Calu3 (cell line): ENCODE results near the gene CAMKMT. TPM values are rescaled to one million over a fixed set of nuclear protein-coding genes. Genes with fewer than 3 reads are reported as not detected.

Source experiments
- BruUV-seq: library from RNA; stranded (reverse); fragments of 400-500 nt; replicated peaks from 2 replicates; lab custom pipeline; 2021; lab: Mats Ljungman, UMichigan
- CTCF ChIA-PET: fragments of 300-600 bp; sonication (Branson Sonifier 250); formaldehyde crosslinking; loops from one replicate; lab custom pipeline; 2022; ENCODE audit warnings: antibody characterized with exemption; lab: Charles Lee
- DNase-seq: peaks from one replicate; pipeline ENCODE4 v3.0.0; 2022
- H3K27ac Mint-ChIP-seq: one replicate; pipeline ENCODE4 v1.8.0; 2022; ENCODE audit warnings: mixed read lengths; ENCODE audit not compliant: unreplicated experiment
- H3K27me3 Mint-ChIP-seq: one replicate; pipeline ENCODE4 v1.8.0; 2022; ENCODE audit warnings: mixed read lengths; ENCODE audit not compliant: unreplicated experiment
- H3K36me3 Mint-ChIP-seq: one replicate; pipeline ENCODE4 v1.8.0; 2022; ENCODE audit warnings: mild to moderate bottlenecking, moderate library complexity, mixed read lengths; ENCODE audit not compliant: insufficient read depth, unreplicated experiment
- H3K4me1 Mint-ChIP-seq: one replicate; pipeline ENCODE4 v1.8.0; 2022; ENCODE audit warnings: mild to moderate bottlenecking, low read depth, mixed read lengths; ENCODE audit not compliant: unreplicated experiment
- H3K4me3 Mint-ChIP-seq: one replicate; pipeline ENCODE4 v1.8.0; 2022; ENCODE audit warnings: mild to moderate bottlenecking, low read depth, moderate library complexity, mixed read lengths; ENCODE audit not compliant: unreplicated experiment
- H3K9me3 Mint-ChIP-seq: one replicate; pipeline ENCODE4 v1.8.0; 2022; ENCODE audit warnings: low read depth, mixed read lengths; ENCODE audit not compliant: unreplicated experiment
- intact Hi-C: fragments of 100-400 bp; cut with micrococcal nuclease; formaldehyde crosslinking; loops from one replicate; pipeline ENCODE4 v1.10.0; 2022; ENCODE audit not compliant: unreplicated experiment
- total RNA-seq: library from RNA; stranded (reverse); gene quantifications from 2 replicates; pipeline ENCODE4 v1.2.3, GENCODE V29; 2022
- TF ChIP-seq, protein P1 (sequence below): fragments of 200-600 bp; IDR thresholded peaks from one replicate; pipeline ENCODE4 v1.8.0; 2022; ENCODE audit warnings: antibody characterized with exemption; ENCODE audit not compliant: unreplicated experiment

Gene CAMKMT
- total RNA-seq, 1 experiment from 2014 or later: 20.6 TPM

DNA sequence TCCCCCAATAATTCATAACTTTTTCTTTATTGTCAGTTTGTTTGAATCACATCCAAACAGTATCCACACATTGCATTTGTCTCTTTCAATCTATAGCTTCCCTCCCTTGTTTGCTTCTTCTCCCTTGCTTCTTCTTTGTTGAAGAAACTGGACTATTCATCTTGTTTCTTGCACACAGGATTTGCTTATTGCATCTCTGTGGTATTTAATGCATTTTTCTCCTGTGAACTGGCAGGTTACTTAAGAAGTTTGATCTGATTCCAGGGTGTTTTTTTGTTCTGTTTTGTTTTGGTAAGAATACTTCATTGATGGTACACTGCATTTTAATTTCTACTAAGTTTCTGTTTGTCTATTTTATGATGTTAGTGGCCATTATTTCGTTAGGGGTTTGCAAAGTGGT, 166.8 kb downstream of the CAMKMT start:
- TF ChIP-seq, protein P1, sequence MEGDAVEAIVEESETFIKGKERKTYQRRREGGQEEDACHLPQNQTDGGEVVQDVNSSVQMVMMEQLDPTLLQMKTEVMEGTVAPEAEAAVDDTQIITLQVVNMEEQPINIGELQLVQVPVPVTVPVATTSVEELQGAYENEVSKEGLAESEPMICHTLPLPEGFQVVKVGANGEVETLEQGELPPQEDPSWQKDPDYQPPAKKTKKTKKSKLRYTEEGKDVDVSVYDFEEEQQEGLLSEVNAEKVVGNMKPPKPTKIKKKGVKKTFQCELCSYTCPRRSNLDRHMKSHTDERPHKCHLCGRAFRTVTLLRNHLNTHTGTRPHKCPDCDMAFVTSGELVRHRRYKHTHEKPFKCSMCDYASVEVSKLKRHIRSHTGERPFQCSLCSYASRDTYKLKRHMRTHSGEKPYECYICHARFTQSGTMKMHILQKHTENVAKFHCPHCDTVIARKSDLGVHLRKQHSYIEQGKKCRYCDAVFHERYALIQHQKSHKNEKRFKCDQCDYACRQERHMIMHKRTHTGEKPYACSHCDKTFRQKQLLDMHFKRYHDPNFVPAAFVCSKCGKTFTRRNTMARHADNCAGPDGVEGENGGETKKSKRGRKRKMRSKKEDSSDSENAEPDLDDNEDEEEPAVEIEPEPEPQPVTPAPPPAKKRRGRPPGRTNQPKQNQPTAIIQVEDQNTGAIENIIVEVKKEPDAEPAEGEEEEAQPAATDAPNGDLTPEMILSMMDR: no peak
- H3K9me3 Mint-ChIP-seq: no peaks in the 10 kb centered on the region
- H3K4me3 Mint-ChIP-seq: no peak overlapping the region
- DNase-seq: no peak
- CTCF ChIA-PET: no interaction called here
- H3K27me3 Mint-ChIP-seq: no peaks in the 10 kb centered on the region
- no peaks in the 10 kb centered on the region for H3K36me3 Mint-ChIP-seq
- no TSS peak for BruUV-seq
- H3K4me1 Mint-ChIP-seq: peaks cover 16% of the 10 kb centered on the region
- H3K27ac Mint-ChIP-seq: no peak overlapping the region
- intact Hi-C loops: no loop called here

DNA sequence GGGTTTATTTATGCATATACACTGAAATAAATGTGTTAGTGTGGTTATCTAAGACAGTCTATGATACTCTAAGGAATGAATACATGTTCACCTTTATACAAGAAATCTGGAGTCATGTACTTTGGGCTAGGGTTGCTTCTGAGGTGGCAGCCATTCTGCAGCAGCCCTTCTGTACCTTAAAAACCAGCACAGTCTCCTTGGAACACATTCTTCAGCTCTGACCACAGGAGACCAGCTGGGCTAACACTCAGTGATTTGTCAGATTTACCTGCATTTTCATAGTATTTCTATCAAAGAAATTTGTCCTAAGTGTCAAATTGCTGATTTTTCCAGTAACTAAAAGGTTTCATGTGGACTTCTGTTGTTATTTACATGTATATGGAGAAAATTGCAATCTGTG, 167.7 kb downstream of the CAMKMT start:
- H3K36me3 Mint-ChIP-seq: no peaks in the 10 kb centered on the region
- H3K27me3 Mint-ChIP-seq: no peaks in the 10 kb centered on the region
- no peak overlapping the region for H3K27ac Mint-ChIP-seq
- CTCF ChIA-PET: no interaction called here
- BruUV-seq: no TSS peak
- no peak for DNase-seq
- H3K9me3 Mint-ChIP-seq: no peaks in the 10 kb centered on the region
- intact Hi-C loops: no loop called here
- no peak overlapping the region for H3K4me3 Mint-ChIP-seq
- peaks cover 12% of the 10 kb centered on the region for H3K4me1 Mint-ChIP-seq
- TF ChIP-seq, protein P1: no peak

DNA sequence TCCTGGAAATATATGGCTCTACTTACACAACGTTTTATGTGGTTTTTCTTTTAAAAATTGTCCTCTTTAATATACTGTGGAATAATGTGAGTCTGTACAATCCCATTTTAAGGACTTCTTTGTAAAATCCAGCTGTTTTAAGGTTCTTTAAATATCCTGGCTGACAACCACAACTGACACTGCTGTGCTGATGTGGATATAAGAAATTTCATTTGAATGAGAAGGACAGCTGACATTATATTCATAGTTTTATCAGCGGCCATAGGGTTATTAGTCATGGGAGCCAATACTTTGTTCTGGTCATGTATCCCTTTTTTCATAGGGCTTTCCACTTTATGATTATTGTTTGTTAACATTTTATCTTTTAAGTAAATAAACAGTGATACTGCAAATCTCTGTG, 169.5 kb downstream of the CAMKMT start:
- no peak overlapping the region for H3K4me3 Mint-ChIP-seq

DNA sequence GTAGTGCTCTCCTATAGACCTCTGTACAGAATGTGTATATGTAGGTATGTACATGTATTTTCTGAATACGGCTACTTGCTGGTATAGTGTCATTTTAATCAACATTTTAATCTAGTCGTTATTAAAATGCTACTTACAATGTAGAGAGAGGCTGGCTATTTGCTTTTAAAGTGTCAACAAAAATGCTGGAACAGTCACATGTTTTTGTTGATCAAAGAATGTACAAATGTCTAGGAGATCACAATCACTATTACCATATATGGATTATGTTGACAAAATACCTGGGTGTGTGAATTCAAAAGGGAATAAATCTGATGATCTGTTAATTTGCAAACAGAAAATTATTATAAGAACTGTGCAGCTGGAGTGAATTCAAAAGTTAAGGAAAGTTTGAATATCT, 170.3 kb downstream of the CAMKMT start:
- Mint-ChIP-seq H3K4me3 (no peak overlapping the region), H3K9me3 (no peaks in the 10 kb centered on the region), H3K4me1 (peaks cover 8% of the 10 kb centered on the region), H3K27ac (no peak overlapping the region), H3K27me3 (no peaks in the 10 kb centered on the region), H3K36me3 (no peaks in the 10 kb centered on the region)
- intact Hi-C loops: no loop called here
- CTCF ChIA-PET: interaction anchor here (0.7 kb wide), 1 partner anchor 20 kb away, joined by 3 read pairs; no protein-coding TSS in a partner anchor
- TF ChIP-seq, protein P1: no peak
- no peak for DNase-seq
- no TSS peak for BruUV-seq

More for the DNA sequence above, 169.5 kb downstream of the CAMKMT start:
- H3K27ac Mint-ChIP-seq: no peak overlapping the region
- no peaks in the 10 kb centered on the region for H3K36me3 Mint-ChIP-seq
- TF ChIP-seq, protein P1: no peak
- no TSS peak for BruUV-seq
- H3K4me1 Mint-ChIP-seq: peaks cover 8% of the 10 kb centered on the region
- CTCF ChIA-PET: no interaction called here
- no peaks in the 10 kb centered on the region for H3K27me3 Mint-ChIP-seq
- intact Hi-C loops: no loop called here
- DNase-seq: no peak
- no peaks in the 10 kb centered on the region for H3K9me3 Mint-ChIP-seq
